SU-DHL-6 (cell line): ENCODE results near the gene ITGB7.

ENCODE experiments used
- H2AFZ ChIP-seq: fragments of 200-600 bp; sonication (generic); 2 replicates; pipeline ENCODE4 v1.6.1; 2014; ENCODE audit warnings: low read depth, mild to moderate bottlenecking, moderate library complexity, mixed read lengths, antibody characterized with exemption, low read length; ENCODE audit not compliant: severe bottlenecking
- H3F3A ChIP-seq: fragments of 200-600 bp; shearing (Covaris generic); 2 replicates; pipeline ENCODE4 v1.6.0; 2016; ENCODE audit warnings: antibody characterized with exemption, mild to moderate bottlenecking; ENCODE audit not compliant: insufficient read depth
- H3K27ac ChIP-seq: fragments of 200-600 bp; sonication (generic); 2 replicates; pipeline ENCODE4 v1.5.1; 2016; ENCODE audit warnings: low read depth, mild to moderate bottlenecking, low read length, moderate library complexity, mixed read lengths
- H3K27me3 ChIP-seq: fragments of 200-600 bp; sonication (generic), shearing (Covaris generic); 2 replicates; pipeline ENCODE4 v1.6.0; 2014; ENCODE audit warnings: mild to moderate bottlenecking, low read length
- H3K36me3 ChIP-seq: fragments of 200-600 bp; sonication (generic); 2 replicates; pipeline ENCODE4 v1.6.1; 2014; ENCODE audit warnings: mild to moderate bottlenecking, low read length, mixed read lengths
- H3K4me2 ChIP-seq: fragments of 300-600, 200-600 bp; shearing (Covaris generic), sonication (generic); 2 replicates; pipeline ENCODE4 v1.6.0; 2014; ENCODE audit warnings: low read length, low read depth, mild to moderate bottlenecking; ENCODE audit not compliant: poor library complexity, severe bottlenecking
- H3K4me3 ChIP-seq: fragments of 200-600 bp; sonication (generic); 2 replicates; pipeline ENCODE4 v1.5.1; 2014; ENCODE audit warnings: antibody characterized with exemption, low read length, mild to moderate bottlenecking, mixed read lengths; ENCODE audit not compliant: insufficient read depth, poor library complexity, severe bottlenecking
- H3K79me2 ChIP-seq: fragments of 200-600 bp; sonication (generic); 2 replicates; pipeline ENCODE4 v1.6.1; 2014; ENCODE audit warnings: mild to moderate bottlenecking, low read length, moderate library complexity; ENCODE audit not compliant: insufficient read depth
- H3K9ac ChIP-seq: fragments of 200-600 bp; sonication (generic); 2 replicates; pipeline ENCODE4 v1.7.0; 2014; ENCODE audit warnings: mild to moderate bottlenecking, low read length
- H3K9me2 ChIP-seq: fragments of 200-600 bp; sonication (generic); replicated peaks from 2 replicates; pipeline ENCODE4 v1.6.1; 2014; ENCODE audit warnings: low read length; ENCODE audit not compliant: insufficient read depth
- H3K9me3 ChIP-seq: fragments of 200-600 bp; sonication (generic); 2 replicates; pipeline ENCODE4 v1.6.1; 2014; ENCODE audit warnings: low read length, mixed read lengths; ENCODE audit not compliant: insufficient read depth
- H4K20me1 ChIP-seq: fragments of 200-600 bp; sonication (generic); 2 replicates; pipeline ENCODE4 v1.6.1; 2014; ENCODE audit warnings: low read depth, mild to moderate bottlenecking, antibody characterized with exemption, low read length, moderate library complexity, mixed read lengths
- CTCF ChIP-seq: fragments of 200-600 bp; sonication (generic); IDR thresholded peaks from one replicate; pipeline ENCODE4 v1.5.1; 2017; ENCODE audit warnings: antibody characterized with exemption, mild to moderate bottlenecking, low read length, moderate library complexity; ENCODE audit not compliant: insufficient read depth, poor library complexity, severe bottlenecking
- EZH2phosphoT487 ChIP-seq: fragments of 200-600 bp; sonication (generic), shearing (Covaris generic); conservative IDR thresholded peaks from 2 replicates; pipeline ENCODE4 v1.6.1; 2018; ENCODE audit warnings: mild to moderate bottlenecking, antibody characterized with exemption, low read length, moderate library complexity, mixed read lengths

Gene ITGB7

GRCh38 chr12:53184828-53185227 is 22.2 kb downstream of the ITGB7 start:
- Histone ChIP-seq H3K79me2 (peaks cover 18% of the 10 kb centered on the region), H3K4me3 (no peak overlapping the region), H3K9me3 (no peaks in the 10 kb centered on the region), H3K36me3 (peaks cover 16% of the 10 kb centered on the region; the same call in 1 of the 2 replicates), H3K4me2 (no peak overlapping the region), H3F3A (peaks cover 11% of the 10 kb centered on the region), H4K20me1 (no peaks in the 10 kb centered on the region), H2AFZ (no peak overlapping the region), H3K27ac (no peak overlapping the region), H3K27me3 (no peaks in the 10 kb centered on the region), H3K9me2 (no peaks in the 10 kb centered on the region), H3K9ac (no peak overlapping the region)
- TF ChIP-seq CTCF (no peak), EZH2phosphoT487 (no peak)

GRCh38 chr12:53182903-53183302 is 24.1 kb downstream of the ITGB7 start:
- Histone ChIP-seq H3K36me3 (peaks cover 16% of the 10 kb centered on the region; the same call in 1 of the 2 replicates), H3K9me2 (no peaks in the 10 kb centered on the region), H3K79me2 (peaks cover 18% of the 10 kb centered on the region), H3K9ac (no peak overlapping the region), H3K4me2 (peak overlapping the region; percentile 93), H3K27ac (no peak overlapping the region), H3K4me3 (no peak overlapping the region), H4K20me1 (no peaks in the 10 kb centered on the region), H3K9me3 (no peaks in the 10 kb centered on the region), H2AFZ (no peak overlapping the region), H3F3A (peaks cover 15% of the 10 kb centered on the region; the same call in 1 of the 2 replicates), H3K27me3 (no peaks in the 10 kb centered on the region)
- TF ChIP-seq CTCF (no peak), EZH2phosphoT487 (no peak)

- H3K27ac ChIP-seq: no peak overlapping the region
- no peaks in the 10 kb centered on the region for H3K9me2 ChIP-seq
- H3K36me3 ChIP-seq: peaks cover 16% of the 10 kb centered on the region; the same call in 1 of the 2 replicates
- no peaks in the 10 kb centered on the region for H4K20me1 ChIP-seq
- H3K9ac ChIP-seq: peak overlapping the region; percentile 91; the same call in 1 of the 2 replicates
- peak overlapping the region; percentile 79 for H3K4me3 ChIP-seq
- peak overlapping the region; percentile 93 for H3K4me2 ChIP-seq
- no peaks in the 10 kb centered on the region for H3K27me3 ChIP-seq
- no peak for TF ChIP-seq CTCF
- TF ChIP-seq EZH2phosphoT487: no peak
- peaks cover 18% of the 10 kb centered on the region for H3K79me2 ChIP-seq
- H3K9me3 ChIP-seq: no peaks in the 10 kb centered on the region
- no peak overlapping the region for H2AFZ ChIP-seq
- H3F3A ChIP-seq: peaks cover 15% of the 10 kb centered on the region; the same call in 1 of the 2 replicates
Measured at GRCh38 chr12:53181935-53182334, 25.1 kb downstream of the ITGB7 start.
